ENCODE data around the gene CAND2.
"Not testable (repeated sequence)": the region's sequence is repeated elsewhere in the genome, so short reads cannot be mapped to it uniquely, and the experiment has no call there.

- not testable (repeated sequence) for TF ChIP-seq POLR2A (IDR thresholded peaks at IDR 0.05)
- TF ChIP-seq, protein P1, sequence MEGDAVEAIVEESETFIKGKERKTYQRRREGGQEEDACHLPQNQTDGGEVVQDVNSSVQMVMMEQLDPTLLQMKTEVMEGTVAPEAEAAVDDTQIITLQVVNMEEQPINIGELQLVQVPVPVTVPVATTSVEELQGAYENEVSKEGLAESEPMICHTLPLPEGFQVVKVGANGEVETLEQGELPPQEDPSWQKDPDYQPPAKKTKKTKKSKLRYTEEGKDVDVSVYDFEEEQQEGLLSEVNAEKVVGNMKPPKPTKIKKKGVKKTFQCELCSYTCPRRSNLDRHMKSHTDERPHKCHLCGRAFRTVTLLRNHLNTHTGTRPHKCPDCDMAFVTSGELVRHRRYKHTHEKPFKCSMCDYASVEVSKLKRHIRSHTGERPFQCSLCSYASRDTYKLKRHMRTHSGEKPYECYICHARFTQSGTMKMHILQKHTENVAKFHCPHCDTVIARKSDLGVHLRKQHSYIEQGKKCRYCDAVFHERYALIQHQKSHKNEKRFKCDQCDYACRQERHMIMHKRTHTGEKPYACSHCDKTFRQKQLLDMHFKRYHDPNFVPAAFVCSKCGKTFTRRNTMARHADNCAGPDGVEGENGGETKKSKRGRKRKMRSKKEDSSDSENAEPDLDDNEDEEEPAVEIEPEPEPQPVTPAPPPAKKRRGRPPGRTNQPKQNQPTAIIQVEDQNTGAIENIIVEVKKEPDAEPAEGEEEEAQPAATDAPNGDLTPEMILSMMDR (IDR thresholded peaks at IDR 0.05): not testable (repeated sequence)
Observed at GRCh38 chr3:12878758-12879157, 82.3 kb downstream of the CAND2 start.
